CD8-positive, alpha-beta memory T cell (primary cell): ENCODE results near the gene ZNF311. TPM values are rescaled to one million over a fixed set of nuclear protein-coding genes. Genes with fewer than 3 reads are reported as not detected.
"Not testable (repeated sequence)": the region's sequence is repeated elsewhere in the genome, so short reads cannot be mapped to it uniquely, and the experiment has no call there.

Experiments used
- CTCF ChIA-PET: fragments of 350-600 bp; sonication (Branson Sonifier 250); formaldehyde crosslinking; loops from one replicate; lab custom pipeline; 2021; ENCODE audit warnings: antibody characterized with exemption; lab: Charles Lee
- POLR2A ChIA-PET: fragments of 350-600 bp; sonication (Branson Sonifier 250); formaldehyde crosslinking; loops from one replicate; lab custom pipeline; 2021; ENCODE audit warnings: antibody characterized with exemption; lab: Charles Lee
- DNase-seq, 5 donors: peaks; one replicate each; pipeline versions ENCODE4 v3.0.0 to v3.0.0-alpha.2; 2020 to 2022; ENCODE audit warnings: mixed read lengths in 1 of 5
- H3K27ac ChIP-seq: one replicate; pipeline ENCODE4 v1.7.0; 2013; ENCODE audit warnings: low read depth, mild to moderate bottlenecking, low read length, moderate library complexity
- H3K27me3 ChIP-seq: 2 replicates; pipeline ENCODE4 v1.7.0; 2013; ENCODE audit warnings: low read length, mild to moderate bottlenecking; ENCODE audit not compliant: insufficient read depth, poor library complexity, severe bottlenecking
- H3K36me3 ChIP-seq: 2 replicates; pipeline ENCODE4 v1.7.0; 2013; ENCODE audit warnings: mild to moderate bottlenecking, low read length, moderate library complexity; ENCODE audit not compliant: insufficient read depth
- H3K4me1 ChIP-seq: 2 replicates; pipeline ENCODE4 v1.7.0; 2013; ENCODE audit warnings: mild to moderate bottlenecking, low read length, moderate library complexity; ENCODE audit not compliant: insufficient read depth
- H3K4me3 ChIP-seq: 2 replicates; pipeline ENCODE4 v1.7.0; 2013; ENCODE audit warnings: mild to moderate bottlenecking, low read length
- H3K9me3 ChIP-seq: 2 replicates; pipeline ENCODE4 v1.7.0; 2013; ENCODE audit warnings: mild to moderate bottlenecking, low read length
- H3K27ac Mint-ChIP-seq, 8 donors: one replicate each; pipeline ENCODE4 v1.8.0; 2020 to 2021; ENCODE audit warnings: mixed read lengths in 8 of 8, mild to moderate bottlenecking in 6 of 8, inconsistent platforms in 3 of 8, moderate library complexity in 3 of 8
- H3K27me3 Mint-ChIP-seq, 2 donors: one replicate each; pipeline ENCODE4 v1.8.0; 2020 to 2021; ENCODE audit warnings: mixed read lengths in 2 of 2, mild to moderate bottlenecking in 1 of 2, moderate library complexity in 1 of 2
- H3K36me3 Mint-ChIP-seq, 3 donors: one replicate each; pipeline ENCODE4 v1.8.0; 2020 to 2021; ENCODE audit warnings: mixed read lengths in 3 of 3, inconsistent platforms in 1 of 3, mild to moderate bottlenecking in 1 of 3
- H3K4me1 Mint-ChIP-seq, 3 donors: one replicate each; pipeline ENCODE4 v1.8.0; 2020 to 2021; ENCODE audit warnings: mixed read lengths in 3 of 3, inconsistent platforms in 1 of 3, mild to moderate bottlenecking in 1 of 3
- H3K4me3 Mint-ChIP-seq, 7 donors: one replicate each; pipeline ENCODE4 v1.8.0; 2020 to 2021; ENCODE audit warnings: mixed read lengths in 7 of 7, mild to moderate bottlenecking in 6 of 7, moderate library complexity in 4 of 7, inconsistent platforms in 2 of 7
- H3K9me3 Mint-ChIP-seq, 5 donors: one replicate each; pipeline ENCODE4 v1.8.0; 2020 to 2022; ENCODE audit warnings: mixed read lengths in 5 of 5, mild to moderate bottlenecking in 3 of 5, moderate library complexity in 2 of 5, inconsistent platforms in 1 of 5
- polyA plus RNA-seq: library from polyadenylated mRNA; unstranded; fragments of 300-500 nt; fragmentation: Illumina TruSeq; gene quantifications from one replicate; pipeline ENCODE4 v1.2.3, GENCODE V29; 2021
- total RNA-seq, 2 experiments: library from RNA; stranded (reverse); gene quantifications; one replicate each; pipeline ENCODE4 v1.2.3, GENCODE V29; 2021

Gene ZNF311
- total and polyA plus RNA-seq, 3 experiments from 2014 or later: 0.66 to 0.73 TPM; not detected in 1

GRCh38 chr6:28960846-28961500, 44.1 kb downstream of the ZNF311 start:
- ChIA-PET POLR2A (no interaction called here), CTCF (interaction anchor here (1.4 kb wide), 1 partner anchor 122 kb away, joined by 4 read pairs; no protein-coding TSS in a partner anchor)
- no peaks in the 10 kb centered on the region for H3K4me1 Mint-ChIP-seq
- H3K9me3 Mint-ChIP-seq: no peaks in the 10 kb centered on the region
- no peak for DNase-seq
- Histone ChIP-seq H3K9me3 (no peaks in the 10 kb centered on the region), H3K36me3 (no peaks in the 10 kb centered on the region), H3K4me3 (no peak overlapping the region), H3K27me3 (no peaks in the 10 kb centered on the region), H3K27ac (peak overlapping the region; percentile 76), H3K4me1 (no peaks in the 10 kb centered on the region)
- H3K36me3 Mint-ChIP-seq: peaks cover 0 to 8% (median 0%) of the 10 kb centered on the region in 3 donors
- H3K4me3 Mint-ChIP-seq: no peak overlapping the region
- peaks cover 17 to 47% of the 10 kb centered on the region in 2 donors for H3K27me3 Mint-ChIP-seq
- no peak overlapping the region for H3K27ac Mint-ChIP-seq

GRCh38 chr6:28958561-28959243, 46.4 kb downstream of the ZNF311 start:
- H3K4me1 ChIP-seq, DNase-seq, H3K9me3 Mint-ChIP-seq, H3K9me3 ChIP-seq, H3K36me3 ChIP-seq, H3K27ac Mint-ChIP-seq, H3K27me3 ChIP-seq, H3K36me3 Mint-ChIP-seq, H3K4me3 Mint-ChIP-seq, POLR2A ChIA-PET, H3K4me3 ChIP-seq: not testable (repeated sequence)
- Mint-ChIP-seq H3K4me1 (peaks cover 14 to 18% (median 18%) of the 10 kb centered on the region in 3 donors), H3K27me3 (peaks cover 26 to 42% of the 10 kb centered on the region in 2 donors)
- peak overlapping the region; percentile 9 for H3K27ac ChIP-seq
- CTCF ChIA-PET: interaction anchor here (1.1 to 1.6 kb wide), 2 partner anchors 58 to 120 kb away, joined by 3 read pairs; no protein-coding TSS in a partner anchor

DNA sequence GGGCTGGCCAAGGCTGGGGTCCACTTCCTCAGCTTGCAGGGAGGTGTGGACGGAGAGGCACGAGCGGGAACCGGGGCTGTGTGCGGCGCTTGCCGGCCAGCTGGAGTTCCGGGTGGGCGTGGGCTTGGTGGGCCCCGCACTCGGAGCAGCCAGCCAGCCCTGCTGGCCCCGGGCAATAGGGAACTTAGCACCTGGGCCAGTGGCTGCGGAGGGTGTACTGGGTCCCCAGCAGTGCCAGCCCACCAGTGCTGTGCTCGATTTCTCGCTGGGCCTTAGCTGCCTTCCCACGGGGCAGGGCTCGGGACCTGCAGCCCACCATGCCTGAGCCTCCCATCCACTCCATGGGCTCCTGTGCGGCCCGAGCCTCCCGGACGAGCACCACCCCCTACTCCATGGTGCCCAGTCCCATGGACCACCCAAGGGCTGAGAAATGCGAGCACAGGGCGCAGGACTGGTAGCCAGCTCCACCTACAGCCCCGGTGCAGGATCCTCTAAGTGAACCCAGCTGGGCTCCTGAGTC, 47.3 kb downstream of the ZNF311 start:
- H3K4me1 ChIP-seq: peaks cover 11% of the 10 kb centered on the region
- H3K27ac Mint-ChIP-seq, H3K27me3 ChIP-seq, H3K4me3 ChIP-seq, DNase-seq, H3K36me3 Mint-ChIP-seq, H3K27ac ChIP-seq, H3K36me3 ChIP-seq, H3K9me3 Mint-ChIP-seq, H3K9me3 ChIP-seq, POLR2A ChIA-PET, H3K4me3 Mint-ChIP-seq: not testable (repeated sequence)
- CTCF ChIA-PET: interaction anchor here (1.1 to 1.6 kb wide), 2 partner anchors 59 to 120 kb away, joined by 3 read pairs; no protein-coding TSS in a partner anchor
- Mint-ChIP-seq H3K4me1 (peaks cover 19 to 27% (median 26%) of the 10 kb centered on the region in 3 donors), H3K27me3 (peaks cover 26 to 40% of the 10 kb centered on the region in 2 donors)

DNA sequence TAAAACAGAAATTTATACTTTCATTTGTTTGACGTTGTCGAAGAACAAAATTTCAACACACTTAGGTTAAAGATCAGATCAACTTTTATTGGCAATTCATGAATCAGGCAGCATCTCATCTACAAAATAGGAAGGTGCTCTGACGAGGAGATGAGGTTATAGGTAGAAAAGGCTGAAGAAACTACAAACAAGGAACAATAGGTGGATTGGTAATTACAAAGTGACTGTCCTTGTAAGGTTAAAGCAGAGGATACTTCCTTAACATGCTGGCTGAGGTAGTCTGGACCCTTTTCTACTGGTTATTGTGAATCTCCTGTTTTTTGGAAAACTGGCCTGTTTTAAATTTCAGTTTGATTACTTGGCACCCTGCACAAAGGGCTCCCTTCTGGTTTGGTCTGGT, 48.8 kb downstream of the ZNF311 start:
- peaks cover 21 to 33% (median 33%) of the 10 kb centered on the region in 3 donors for H3K4me1 Mint-ChIP-seq
- no peak overlapping the region for H3K4me3 ChIP-seq
- POLR2A ChIA-PET: interaction anchor here (0.7 kb wide), 1 partner anchor 25 kb away, joined by 3 read pairs; no protein-coding TSS in a partner anchor
- H3K4me1 ChIP-seq: peaks cover 11% of the 10 kb centered on the region
- H3K27ac ChIP-seq: no peak overlapping the region
- CTCF ChIA-PET: no interaction called here
- no peaks in the 10 kb centered on the region for H3K36me3 ChIP-seq
- no peak overlapping the region for H3K4me3 Mint-ChIP-seq
- no peaks in the 10 kb centered on the region for H3K9me3 ChIP-seq
- H3K36me3 Mint-ChIP-seq: peaks cover 0 to 3% (median 0%) of the 10 kb centered on the region in 3 donors
- H3K27me3 Mint-ChIP-seq: peaks cover 23 to 28% of the 10 kb centered on the region in 2 donors
- no peaks in the 10 kb centered on the region for H3K27me3 ChIP-seq
- H3K9me3 Mint-ChIP-seq: peaks cover 0 to 4% (median 0%) of the 10 kb centered on the region in 5 donors
- H3K27ac Mint-ChIP-seq: no peak overlapping the region
- no peak for DNase-seq

DNA sequence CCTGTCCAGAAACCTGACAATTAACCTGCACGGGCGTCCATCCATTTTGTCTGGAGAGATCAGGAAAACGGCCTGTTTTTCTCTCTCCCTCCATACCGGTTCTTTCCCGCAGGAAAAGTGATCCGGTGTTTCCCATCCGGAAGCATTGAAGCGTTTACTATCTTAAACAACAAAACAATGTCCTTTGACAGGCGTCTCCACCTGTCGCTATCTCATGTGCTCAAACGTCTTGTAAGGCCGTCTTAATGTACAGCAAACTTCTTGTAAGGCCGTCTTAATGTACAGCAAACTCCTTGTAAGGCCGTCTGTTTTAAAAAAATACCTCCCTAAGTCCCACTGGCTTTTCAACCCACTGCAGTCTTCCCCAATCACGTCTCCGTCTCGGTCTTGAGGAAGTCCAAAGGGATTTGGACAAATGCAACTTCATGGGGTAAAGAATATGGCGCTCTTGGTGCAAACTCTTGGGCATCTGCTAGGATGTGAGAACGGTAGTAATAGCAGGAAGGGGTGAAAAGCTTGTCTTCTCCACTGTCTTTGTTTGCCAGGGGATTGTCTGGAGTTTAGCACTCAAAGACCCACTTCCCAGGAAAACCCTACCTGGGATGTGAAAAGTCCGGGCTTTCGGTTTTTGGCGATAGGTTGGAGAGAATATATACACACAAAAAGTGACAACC, 51.4 kb downstream of the ZNF311 start:
- ChIA-PET POLR2A (interaction anchor here (0.8 kb wide), 1 partner anchor 90 kb away, joined by 4 read pairs; no protein-coding TSS in a partner anchor), CTCF (interaction anchor here (1.1 to 1.4 kb wide), 3 partner anchors 31 to 117 kb away, joined by 3 read pairs; no protein-coding TSS in a partner anchor)
- peaks cover 7 to 18% of the 10 kb centered on the region in 2 donors for H3K27me3 Mint-ChIP-seq
- H3K9me3 ChIP-seq: no peaks in the 10 kb centered on the region
- peaks cover 0 to 4% (median 0%) of the 10 kb centered on the region in 5 donors for H3K9me3 Mint-ChIP-seq
- no peaks in the 10 kb centered on the region for H3K36me3 Mint-ChIP-seq
- H3K36me3 ChIP-seq: no peaks in the 10 kb centered on the region
- no peaks in the 10 kb centered on the region for H3K27me3 ChIP-seq
- H3K4me3 Mint-ChIP-seq: peak overlapping the region; percentile 78 to 89 (median 84)
- H3K27ac ChIP-seq: peak overlapping the region; percentile 29
- no peak for DNase-seq
- H3K27ac Mint-ChIP-seq: peak overlapping the region in 6 of 8 donors; percentile 32 to 57 (median 42)
- H3K4me3 ChIP-seq: peak overlapping the region; percentile 52
- peaks cover 11% of the 10 kb centered on the region for H3K4me1 ChIP-seq
- H3K4me1 Mint-ChIP-seq: peaks cover 21 to 33% (median 33%) of the 10 kb centered on the region in 3 donors

DNA sequence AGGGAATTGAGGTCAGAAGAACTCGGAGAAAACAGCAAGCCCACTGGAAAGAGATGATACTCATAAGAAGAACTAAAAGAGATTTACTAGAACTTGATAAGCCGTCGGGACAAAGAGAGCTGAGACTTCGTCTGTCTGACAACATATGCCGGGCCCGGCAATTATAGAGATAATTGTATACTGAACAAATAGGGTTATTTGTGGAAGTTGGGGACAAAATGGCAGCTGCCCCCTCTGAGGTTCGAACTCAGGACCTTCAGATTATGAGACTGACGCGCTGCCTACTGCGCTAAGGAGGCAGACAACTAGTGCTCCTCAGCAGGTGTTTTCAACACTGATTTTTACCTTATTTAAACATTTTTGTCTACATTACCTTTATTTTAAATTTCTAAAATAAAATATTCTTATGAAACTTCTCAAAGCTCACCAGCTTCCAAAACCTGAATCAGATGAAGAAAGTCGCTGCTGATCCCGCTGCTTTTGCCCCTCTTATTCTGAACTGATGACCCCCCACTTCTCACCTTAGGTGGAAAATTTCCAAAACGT, 52.0 kb downstream of the ZNF311 start:
- H3K9me3 ChIP-seq: no peaks in the 10 kb centered on the region
- peak; percentile 6 to 65 (median 43) for DNase-seq
- H3K4me1 ChIP-seq: peaks cover 11% of the 10 kb centered on the region
- Mint-ChIP-seq H3K27ac (peak overlapping the region in 6 of 8 donors; percentile 32 to 68 (median 45)), H3K4me3 (peak overlapping the region; percentile 78 to 89 (median 84)), H3K9me3 (peaks cover 0 to 4% (median 0%) of the 10 kb centered on the region in 5 donors), H3K36me3 (no peaks in the 10 kb centered on the region), H3K27me3 (peaks cover 6 to 18% of the 10 kb centered on the region in 2 donors), H3K4me1 (peaks cover 21 to 33% (median 33%) of the 10 kb centered on the region in 3 donors)
- no peaks in the 10 kb centered on the region for H3K36me3 ChIP-seq
- peak overlapping the region; percentile 52 for H3K4me3 ChIP-seq
- peak overlapping the region; percentile 39 for H3K27ac ChIP-seq
- ChIA-PET POLR2A (interaction anchor here (0.8 kb wide), 1 partner anchor 90 kb away, joined by 4 read pairs; no protein-coding TSS in a partner anchor), CTCF (interaction anchor here (1.1 to 1.7 kb wide), 4 partner anchors 12 to 116 kb away, joined by 3 read pairs; no protein-coding TSS in a partner anchor)
- no peaks in the 10 kb centered on the region for H3K27me3 ChIP-seq

DNA sequence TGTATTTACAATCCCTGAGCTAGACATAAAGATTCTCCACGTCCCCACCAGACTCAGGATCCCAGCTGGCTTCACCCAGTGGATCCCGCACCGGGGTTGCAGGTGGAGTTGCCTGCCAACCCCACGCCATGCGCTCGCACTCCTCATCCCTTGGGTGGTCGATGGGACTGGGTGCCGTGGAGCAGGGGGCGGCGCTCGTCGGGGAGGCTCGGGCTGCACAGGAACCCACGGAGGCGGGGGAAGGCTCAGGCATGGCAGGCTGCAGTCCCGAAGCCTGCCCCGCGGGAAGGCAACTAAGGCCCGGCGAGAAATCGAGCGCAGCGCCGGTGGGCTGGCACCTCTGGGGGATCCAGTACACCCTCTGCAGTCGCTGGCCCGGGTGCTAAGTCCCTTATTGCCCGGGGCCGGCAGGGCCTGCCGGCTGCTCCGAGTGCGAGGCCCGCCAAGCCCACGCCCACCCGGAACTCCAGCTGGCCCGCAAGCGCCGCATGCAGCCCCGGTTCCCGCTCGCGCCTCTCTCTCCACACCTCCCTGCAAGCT, 55.4 kb downstream of the ZNF311 start:
- H3K4me1 Mint-ChIP-seq: peaks cover 14 to 26% (median 25%) of the 10 kb centered on the region in 3 donors
- H3K27me3 Mint-ChIP-seq: peaks cover 0 to 11% of the 10 kb centered on the region in 2 donors
- H3K4me3 ChIP-seq, H3K9me3 Mint-ChIP-seq, H3K36me3 ChIP-seq, H3K27ac Mint-ChIP-seq, H3K4me1 ChIP-seq, H3K27me3 ChIP-seq, H3K27ac ChIP-seq, H3K36me3 Mint-ChIP-seq, H3K4me3 Mint-ChIP-seq, DNase-seq, H3K9me3 ChIP-seq: not testable (repeated sequence)
- ChIA-PET POLR2A (interaction anchor here (0.6 kb wide), 1 partner anchor 292 kb away, joined by 4 read pairs; no protein-coding TSS in a partner anchor), CTCF (interaction anchor here (1.0 kb wide), 1 partner anchor 113 kb away, joined by 3 read pairs; no protein-coding TSS in a partner anchor)
